ENCODE results near the gene HMCN2.
"Not testable (repeated sequence)": the region's sequence is repeated elsewhere in the genome, so short reads cannot be mapped to it uniquely, and the experiment has no call there.

Gene HMCN2

DNA sequence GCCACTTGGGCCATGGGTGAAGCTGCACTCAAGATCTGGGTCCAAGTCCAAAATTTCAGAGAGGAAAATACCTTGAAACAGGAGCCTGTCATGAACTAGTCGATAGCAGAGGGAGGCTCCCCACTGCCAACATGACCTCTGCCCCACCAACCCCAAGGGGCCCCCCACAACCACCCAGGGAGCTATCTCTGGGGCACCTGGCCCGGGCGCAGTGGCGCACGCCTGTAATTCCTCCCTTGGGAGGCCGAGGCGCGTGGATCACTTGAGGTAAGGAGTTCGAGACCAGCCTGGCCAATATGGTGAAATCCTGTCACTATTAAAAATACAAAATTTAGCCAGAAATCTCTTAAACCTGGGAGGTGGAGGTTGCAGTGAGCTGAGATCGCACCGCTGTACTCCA is 20.1 kb upstream of the HMCN2 start:
- no peaks in the 10 kb centered on the region for H3K36me3 ChIP-seq (ENCODE audit: insufficient read depth, insufficient read length, low read length)
- TF ChIP-seq SUZ12 (IDR thresholded peaks at IDR 0.05; ENCODE audit: extremely low read depth, insufficient read depth, insufficient read length) (no peak), ZNF274 (IDR thresholded peaks at IDR 0.05; ENCODE audit: low read depth, low read length) (no peak), YY1 (IDR thresholded peaks at IDR 0.05; ENCODE audit: insufficient read depth, insufficient read length) (no peak)
- H3K27me3 ChIP-seq (ENCODE audit: insufficient read depth, insufficient read length) = peaks cover 7% of the 10 kb centered on the region
- no peak overlapping the region for H3K9ac ChIP-seq (ENCODE audit: insufficient read length, low read depth)
- H3K4me1 ChIP-seq (ENCODE audit: insufficient read depth, insufficient read length) = peaks cover 6% of the 10 kb centered on the region
- no peaks in the 10 kb centered on the region for H3K9me3 ChIP-seq (ENCODE audit: insufficient read depth, low read length)
- no peak overlapping the region for H3K4me3 ChIP-seq (ENCODE audit: insufficient read length, low read depth)
- no peak for DNase-seq (ENCODE audit: low read depth, low spot score)

DNA sequence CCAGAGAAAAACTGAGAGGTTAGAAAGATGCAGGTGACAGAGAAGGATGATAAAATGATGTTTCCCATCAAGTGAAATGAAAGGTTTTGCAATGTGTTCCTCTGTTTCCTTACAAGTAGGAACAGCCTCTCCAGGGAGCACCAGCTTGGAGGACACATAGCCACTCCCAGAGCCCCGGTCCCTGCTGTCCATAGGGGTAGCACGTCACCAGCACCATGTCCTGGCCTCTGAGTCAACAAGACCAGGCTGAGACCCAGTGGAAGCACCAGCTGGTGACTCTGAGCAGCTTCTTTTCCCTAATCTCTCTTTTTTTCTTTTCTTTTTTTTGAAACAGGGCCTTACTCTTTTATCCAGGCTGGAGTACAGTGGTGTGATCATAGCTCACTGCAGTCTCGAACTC is 19.4 kb upstream of the HMCN2 start:
- no peak for TF ChIP-seq YY1 (IDR thresholded peaks at IDR 0.05; ENCODE audit: insufficient read depth, insufficient read length)
- TF ChIP-seq SUZ12 (IDR thresholded peaks at IDR 0.05; ENCODE audit: extremely low read depth, insufficient read depth, insufficient read length) = no peak
- no peak for TF ChIP-seq ZNF274 (IDR thresholded peaks at IDR 0.05; ENCODE audit: low read depth, low read length)
- DNase-seq (ENCODE audit: low read depth, low spot score) = no peak
- peaks cover 6% of the 10 kb centered on the region for H3K4me1 ChIP-seq (ENCODE audit: insufficient read depth, insufficient read length)

DNA sequence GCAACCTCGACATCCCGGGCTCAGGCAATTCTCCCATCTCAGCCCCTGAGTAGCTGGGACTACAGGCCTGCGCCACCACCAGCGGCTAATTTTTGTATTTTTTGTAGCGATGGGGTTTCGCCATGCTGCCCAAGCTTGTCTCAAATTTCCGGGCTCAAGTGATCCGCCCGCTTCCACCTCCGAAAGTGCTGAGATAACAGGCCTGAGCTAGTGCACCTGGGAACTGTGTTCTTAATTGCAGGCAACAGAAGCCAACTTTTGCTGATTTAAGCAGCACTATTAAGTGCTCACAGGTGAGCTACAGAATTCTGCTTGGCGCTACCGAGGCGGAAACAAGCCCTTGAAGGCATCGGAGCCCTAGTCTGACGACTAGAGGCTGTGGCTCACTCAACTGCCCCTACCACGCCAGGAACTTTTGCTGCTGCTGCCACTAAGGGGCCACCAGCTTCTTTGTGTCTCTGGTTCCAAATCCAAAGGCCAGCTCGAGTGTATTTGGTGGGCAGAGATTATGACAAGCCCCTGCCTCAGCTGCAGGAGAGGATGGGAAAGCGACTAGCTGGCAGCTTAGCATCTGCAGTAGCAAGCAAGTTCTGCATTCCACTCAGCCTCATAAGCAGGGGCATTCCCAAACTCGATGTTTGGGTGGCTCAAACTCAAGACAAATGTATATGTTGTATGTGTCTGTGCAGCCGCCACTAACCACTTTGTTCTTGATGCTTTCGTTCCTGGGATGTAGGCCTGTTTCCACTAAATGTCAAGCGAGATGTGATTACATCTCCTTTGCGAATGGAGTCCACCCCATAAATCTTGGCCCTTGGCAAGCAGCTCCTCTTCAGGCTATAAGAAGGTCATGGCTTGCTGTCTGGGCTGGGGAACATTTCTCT is 10.6 kb upstream of the HMCN2 start:
- no peak overlapping the region for H3K4me3 ChIP-seq (ENCODE audit: insufficient read length, low read depth)
- TF ChIP-seq YY1 (IDR thresholded peaks at IDR 0.05; ENCODE audit: insufficient read depth, insufficient read length) (no peak), ZNF274 (IDR thresholded peaks at IDR 0.05; ENCODE audit: low read depth, low read length) (no peak), SUZ12 (IDR thresholded peaks at IDR 0.05; ENCODE audit: extremely low read depth, insufficient read depth, insufficient read length) (no peak)
- no peak for DNase-seq (ENCODE audit: low read depth, low spot score)
- no peaks in the 10 kb centered on the region for H3K36me3 ChIP-seq (ENCODE audit: insufficient read depth, insufficient read length, low read length)
- no peaks in the 10 kb centered on the region for H3K27me3 ChIP-seq (ENCODE audit: insufficient read depth, insufficient read length)
- no peak overlapping the region for H3K9ac ChIP-seq (ENCODE audit: insufficient read length, low read depth)
- no peaks in the 10 kb centered on the region for H3K4me1 ChIP-seq (ENCODE audit: insufficient read depth, insufficient read length)
- peaks cover 11% of the 10 kb centered on the region; the same call in 1 of the 2 replicates for H3K9me3 ChIP-seq (ENCODE audit: insufficient read depth, low read length)

More for the DNA sequence above, 19.4 kb upstream of the HMCN2 start:
- H3K4me3 ChIP-seq (ENCODE audit: insufficient read length, low read depth) = no peak overlapping the region
- H3K27me3 ChIP-seq (ENCODE audit: insufficient read depth, insufficient read length) = peaks cover 7% of the 10 kb centered on the region
- H3K9ac ChIP-seq (ENCODE audit: insufficient read length, low read depth) = no peak overlapping the region
- H3K9me3 ChIP-seq (ENCODE audit: insufficient read depth, low read length) = no peaks in the 10 kb centered on the region
- H3K36me3 ChIP-seq (ENCODE audit: insufficient read depth, insufficient read length, low read length) = no peaks in the 10 kb centered on the region

DNA sequence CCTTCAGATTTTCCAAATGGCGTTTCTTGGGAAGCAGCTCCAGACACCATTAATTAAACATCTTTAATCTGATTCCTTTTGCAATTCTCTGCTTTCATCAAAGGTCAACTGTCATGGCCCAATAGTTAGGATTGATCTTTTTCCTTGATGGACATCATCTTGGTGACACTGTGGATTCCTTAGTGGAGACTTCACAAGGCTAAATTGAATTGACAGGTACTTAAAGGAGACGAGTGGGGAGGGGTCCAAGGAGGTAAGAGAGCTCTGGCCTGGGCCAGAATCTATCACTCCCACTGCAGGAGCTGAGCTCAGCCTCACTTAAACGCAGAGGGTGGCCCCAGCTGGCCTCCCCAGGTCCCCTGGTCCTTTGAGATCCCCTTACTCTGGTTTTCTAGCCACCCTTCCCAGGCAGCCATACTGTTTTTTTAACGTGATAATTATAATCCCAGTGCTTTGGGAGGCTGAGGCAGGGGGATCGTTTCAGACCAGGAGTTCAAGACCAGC is 9.9 kb upstream of the HMCN2 start:
- peaks cover 11% of the 10 kb centered on the region; the same call in 1 of the 2 replicates for H3K9me3 ChIP-seq (ENCODE audit: insufficient read depth, low read length)
- H3K27me3 ChIP-seq (ENCODE audit: insufficient read depth, insufficient read length) = no peaks in the 10 kb centered on the region
- H3K4me3 ChIP-seq (ENCODE audit: insufficient read length, low read depth) = no peak overlapping the region
- TF ChIP-seq ZNF274 (IDR thresholded peaks at IDR 0.05; ENCODE audit: low read depth, low read length) (no peak), SUZ12 (IDR thresholded peaks at IDR 0.05; ENCODE audit: extremely low read depth, insufficient read depth, insufficient read length) (no peak), YY1 (IDR thresholded peaks at IDR 0.05; ENCODE audit: insufficient read depth, insufficient read length) (no peak)
- H3K9ac ChIP-seq (ENCODE audit: insufficient read length, low read depth) = no peak overlapping the region
- no peak for DNase-seq (ENCODE audit: low read depth, low spot score)
- H3K4me1 ChIP-seq (ENCODE audit: insufficient read depth, insufficient read length) = no peaks in the 10 kb centered on the region
- H3K36me3 ChIP-seq (ENCODE audit: insufficient read depth, insufficient read length, low read length) = no peaks in the 10 kb centered on the region

DNA sequence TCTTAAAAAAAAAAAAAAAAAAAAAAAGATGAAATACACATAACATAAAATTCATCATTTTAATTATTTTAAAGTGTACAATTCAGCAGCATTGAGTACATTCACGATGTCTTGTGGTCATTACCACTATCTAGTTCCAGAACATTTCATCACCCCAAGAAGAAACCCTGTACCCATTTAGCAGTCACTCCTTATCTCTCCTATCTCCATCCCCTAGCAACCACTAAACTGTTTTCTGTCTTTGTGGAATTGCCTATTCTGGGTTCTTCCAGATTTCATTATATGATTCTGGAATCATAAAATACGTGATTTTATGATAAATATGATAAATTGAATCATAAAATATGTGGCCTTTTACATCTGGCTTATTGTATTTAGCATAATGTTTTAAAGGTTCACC is 8.9 kb upstream of the HMCN2 start:
- Histone ChIP-seq H3K9ac (ENCODE audit: insufficient read length, low read depth) (no peak overlapping the region), H3K27me3 (ENCODE audit: insufficient read depth, insufficient read length) (no peaks in the 10 kb centered on the region), H3K36me3 (ENCODE audit: insufficient read depth, insufficient read length, low read length) (no peaks in the 10 kb centered on the region), H3K4me1 (ENCODE audit: insufficient read depth, insufficient read length) (no peaks in the 10 kb centered on the region), H3K4me3 (ENCODE audit: insufficient read length, low read depth) (no peak overlapping the region), H3K9me3 (ENCODE audit: insufficient read depth, low read length) (peaks cover 11% of the 10 kb centered on the region; the same call in 1 of the 2 replicates)
- TF ChIP-seq YY1 (IDR thresholded peaks at IDR 0.05; ENCODE audit: insufficient read depth, insufficient read length) (no peak), ZNF274 (IDR thresholded peaks at IDR 0.05; ENCODE audit: low read depth, low read length) (no peak), SUZ12 (IDR thresholded peaks at IDR 0.05; ENCODE audit: extremely low read depth, insufficient read depth, insufficient read length) (no peak)
- DNase-seq (ENCODE audit: low read depth, low spot score) = no peak

DNA sequence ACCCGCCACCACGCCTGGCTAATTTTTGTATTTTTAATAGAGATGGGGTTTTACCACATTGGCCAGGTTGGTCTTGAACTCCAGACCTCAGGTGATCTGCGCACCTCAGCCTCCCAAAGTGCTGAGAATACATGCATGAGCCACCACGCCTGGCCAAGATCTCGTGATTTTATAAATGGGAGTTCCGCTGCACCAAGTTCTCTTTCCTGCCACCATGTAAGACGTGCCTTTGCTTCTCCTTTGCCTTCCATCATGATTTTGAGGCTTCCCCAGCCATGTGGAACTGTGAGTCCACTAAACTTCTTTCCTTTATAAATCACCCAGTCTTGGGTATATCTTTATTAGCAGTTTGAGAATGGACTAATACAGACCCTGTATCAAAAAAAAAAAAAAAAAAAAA is 7.4 kb upstream of the HMCN2 start:
- not testable (repeated sequence) for H3K27me3 ChIP-seq (ENCODE audit: insufficient read depth, insufficient read length); H3K9ac ChIP-seq (ENCODE audit: insufficient read length, low read depth); H3K4me3 ChIP-seq (ENCODE audit: insufficient read length, low read depth); H3K36me3 ChIP-seq (ENCODE audit: insufficient read depth, insufficient read length, low read length); DNase-seq (ENCODE audit: low read depth, low spot score); H3K4me1 ChIP-seq (ENCODE audit: insufficient read depth, insufficient read length)
- peaks cover 11% of the 10 kb centered on the region; the same call in 1 of the 2 replicates for H3K9me3 ChIP-seq (ENCODE audit: insufficient read depth, low read length)

DNA sequence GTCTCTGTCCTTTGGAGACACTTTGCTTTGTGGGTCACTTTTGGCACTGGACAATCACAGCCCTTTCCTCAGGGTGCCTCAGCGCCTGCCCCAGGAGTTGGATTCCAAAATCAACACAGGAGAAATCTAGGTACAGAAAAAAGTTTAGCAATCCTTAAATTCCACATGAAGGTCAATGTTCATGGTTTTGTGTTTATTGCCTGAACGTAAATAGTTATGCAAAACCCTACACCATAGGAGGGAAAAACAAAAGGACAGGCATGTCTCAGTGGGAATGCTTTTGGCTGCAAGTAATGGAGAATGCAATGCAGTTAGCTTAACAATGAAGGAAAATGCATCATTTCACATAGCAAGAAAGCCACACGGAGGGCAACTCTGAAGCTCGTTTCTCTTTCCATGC is 6.5 kb upstream of the HMCN2 start:
- TF ChIP-seq ZNF274 (IDR thresholded peaks at IDR 0.05; ENCODE audit: low read depth, low read length) = no peak
- no peak for TF ChIP-seq SUZ12 (IDR thresholded peaks at IDR 0.05; ENCODE audit: extremely low read depth, insufficient read depth, insufficient read length)
- no peak for TF ChIP-seq YY1 (IDR thresholded peaks at IDR 0.05; ENCODE audit: insufficient read depth, insufficient read length)
- Histone ChIP-seq H3K36me3 (ENCODE audit: insufficient read depth, insufficient read length, low read length) (no peaks in the 10 kb centered on the region), H3K4me1 (ENCODE audit: insufficient read depth, insufficient read length) (peaks cover 5% of the 10 kb centered on the region), H3K9ac (ENCODE audit: insufficient read length, low read depth) (no peak overlapping the region), H3K9me3 (ENCODE audit: insufficient read depth, low read length) (peaks cover 11% of the 10 kb centered on the region; the same call in 1 of the 2 replicates), H3K4me3 (ENCODE audit: insufficient read length, low read depth) (no peak overlapping the region), H3K27me3 (ENCODE audit: insufficient read depth, insufficient read length) (no peaks in the 10 kb centered on the region)
- no peak for DNase-seq (ENCODE audit: low read depth, low spot score)
